ENCODE data around the gene DNM3. TPM values are rescaled to one million over a fixed set of nuclear protein-coding genes. Genes with fewer than 3 reads are reported as not detected.

The DNM3 gene
- total and polyA plus RNA-seq, 2 donors (not counting 1 experiment from before 2014, with no cell fraction given): 1.0 to 1.3 TPM

DNA sequence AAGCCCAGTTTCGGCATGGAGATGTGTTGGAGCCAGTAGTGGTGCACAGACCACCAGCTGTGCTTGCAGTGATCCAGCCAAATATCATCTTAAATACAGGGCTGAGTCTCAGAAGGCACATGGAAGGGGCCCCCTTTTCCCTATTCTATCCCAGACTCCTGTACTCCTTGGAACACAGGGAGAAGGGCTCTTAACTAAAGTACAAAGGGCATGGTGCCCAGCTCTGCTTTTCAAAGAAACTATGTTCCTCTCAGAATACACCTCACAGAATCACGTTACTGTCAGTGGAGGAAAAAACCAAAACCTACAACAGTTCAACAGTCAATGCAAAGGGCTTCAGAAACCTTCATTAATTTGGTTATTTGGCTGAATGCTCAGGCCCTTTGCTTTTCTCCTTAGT is 398.6 kb downstream of the DNM3 start:
- intact Hi-C loops (cut with micrococcal nuclease): no loop called here
- TF ChIP-seq, protein P1, sequence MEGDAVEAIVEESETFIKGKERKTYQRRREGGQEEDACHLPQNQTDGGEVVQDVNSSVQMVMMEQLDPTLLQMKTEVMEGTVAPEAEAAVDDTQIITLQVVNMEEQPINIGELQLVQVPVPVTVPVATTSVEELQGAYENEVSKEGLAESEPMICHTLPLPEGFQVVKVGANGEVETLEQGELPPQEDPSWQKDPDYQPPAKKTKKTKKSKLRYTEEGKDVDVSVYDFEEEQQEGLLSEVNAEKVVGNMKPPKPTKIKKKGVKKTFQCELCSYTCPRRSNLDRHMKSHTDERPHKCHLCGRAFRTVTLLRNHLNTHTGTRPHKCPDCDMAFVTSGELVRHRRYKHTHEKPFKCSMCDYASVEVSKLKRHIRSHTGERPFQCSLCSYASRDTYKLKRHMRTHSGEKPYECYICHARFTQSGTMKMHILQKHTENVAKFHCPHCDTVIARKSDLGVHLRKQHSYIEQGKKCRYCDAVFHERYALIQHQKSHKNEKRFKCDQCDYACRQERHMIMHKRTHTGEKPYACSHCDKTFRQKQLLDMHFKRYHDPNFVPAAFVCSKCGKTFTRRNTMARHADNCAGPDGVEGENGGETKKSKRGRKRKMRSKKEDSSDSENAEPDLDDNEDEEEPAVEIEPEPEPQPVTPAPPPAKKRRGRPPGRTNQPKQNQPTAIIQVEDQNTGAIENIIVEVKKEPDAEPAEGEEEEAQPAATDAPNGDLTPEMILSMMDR (IDR thresholded peaks at IDR 0.05): no peak
- no peak for TF ChIP-seq EZH2 (IDR thresholded peaks at IDR 0.05; ENCODE audit: borderline replicate concordance, insufficient read depth, low read depth, low read length, poor library complexity, severe bottlenecking)
- CTCF ChIA-PET: no interaction called here
- H3K4me1 ChIP-seq (ENCODE audit: control insufficient read depth in 2 of 2, insufficient read depth in 2 of 2, low read length in 2 of 2): no peaks in the 10 kb centered on the region
- H3K4me3 ChIP-seq (ENCODE audit: control extremely low read depth in 1 of 5, extremely low read depth in 1 of 5, insufficient read depth in 1 of 5, low read depth in 2 of 5, low read length in 4 of 5): no peak overlapping the region
- Mint-ChIP-seq H3K4me1 (no peaks in the 10 kb centered on the region), H3K4me3 (no peak overlapping the region), H3K27me3 (no peaks in the 10 kb centered on the region), H3K9me3 (ENCODE audit: insufficient read depth) (no peaks in the 10 kb centered on the region), H3K27ac (no peak overlapping the region)
- no peaks in the 10 kb centered on the region for H3K9me3 ChIP-seq (ENCODE audit: control extremely low read depth in 1 of 3, control insufficient read depth in 2 of 3, insufficient read depth in 1 of 3, low read length in 2 of 3)
- DNase-seq (no peak), ATAC-seq (ENCODE audit: low read depth) (no peak)
- no CpG with 5 or more reads among the region's 2 CpGs for WGBS (ENCODE audit: insufficient coverage)
- no peaks in the 10 kb centered on the region for H3K27me3 ChIP-seq (replicated peaks in 1 of 4; ENCODE audit: control extremely low read depth in 1 of 4, control insufficient read depth in 3 of 4, insufficient read depth in 4 of 4, low read length in 3 of 4)
- H4K20me1 ChIP-seq (ENCODE audit: control insufficient read depth, insufficient read depth, low read length, poor library complexity, severe bottlenecking): no peaks in the 10 kb centered on the region
- H3K27ac ChIP-seq (ENCODE audit: low read length in 2 of 2): no peak overlapping the region
- POLR2A ChIA-PET: no interaction called here
- H3K79me2 ChIP-seq (ENCODE audit: control insufficient read depth, insufficient read depth, low read length): no peaks in the 10 kb centered on the region
- H3K9ac ChIP-seq (ENCODE audit: low read length): no peak overlapping the region
- no peak overlapping the region for H3K4me2 ChIP-seq (replicated peaks; ENCODE audit: low read depth, low read length, poor library complexity, severe bottlenecking)
- no peaks in the 10 kb centered on the region for H3K36me3 ChIP-seq (replicated peaks in 1 of 2; ENCODE audit: control extremely low read depth in 1 of 2, control insufficient read depth in 1 of 2, extremely low read depth in 1 of 2, insufficient read depth in 2 of 2, low read length in 1 of 2)
- H2AFZ ChIP-seq (ENCODE audit: insufficient read depth, low read depth, low read length, poor library complexity, severe bottlenecking): no peak overlapping the region

DNA sequence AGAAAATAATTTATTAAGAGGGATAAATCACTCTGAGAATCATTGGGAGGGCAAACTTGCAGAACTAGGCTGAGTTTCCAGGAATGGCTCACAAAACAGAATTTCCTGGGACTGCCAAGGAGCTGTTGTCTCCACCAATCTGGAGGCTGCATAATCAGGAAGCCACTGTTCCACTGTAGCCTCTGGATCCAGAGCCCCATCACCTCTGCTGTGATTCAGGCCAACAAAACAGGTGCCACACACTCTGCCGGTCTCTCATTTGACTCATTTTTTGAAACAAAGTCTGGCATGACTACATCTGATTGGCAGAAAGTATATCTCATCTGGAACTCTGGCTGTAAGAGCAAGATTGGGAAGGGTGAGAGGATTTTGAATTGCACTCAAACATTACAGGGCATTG is 400.2 kb downstream of the DNM3 start:
- Mint-ChIP-seq H3K27ac (no peak overlapping the region), H3K9me3 (ENCODE audit: insufficient read depth) (no peaks in the 10 kb centered on the region), H3K4me3 (no peak overlapping the region), H3K27me3 (no peaks in the 10 kb centered on the region), H3K4me1 (no peaks in the 10 kb centered on the region)
- Histone ChIP-seq H3K36me3 (replicated peaks in 1 of 2; ENCODE audit: control extremely low read depth in 1 of 2, control insufficient read depth in 1 of 2, extremely low read depth in 1 of 2, insufficient read depth in 2 of 2, low read length in 1 of 2) (no peaks in the 10 kb centered on the region), H3K4me1 (ENCODE audit: control insufficient read depth in 2 of 2, insufficient read depth in 2 of 2, low read length in 2 of 2) (no peaks in the 10 kb centered on the region), H2AFZ (ENCODE audit: insufficient read depth, low read depth, low read length, poor library complexity, severe bottlenecking) (no peak overlapping the region), H3K9ac (ENCODE audit: low read length) (no peak overlapping the region), H3K79me2 (ENCODE audit: control insufficient read depth, insufficient read depth, low read length) (no peaks in the 10 kb centered on the region), H3K27ac (ENCODE audit: low read length in 2 of 2) (no peak overlapping the region), H3K4me2 (replicated peaks; ENCODE audit: low read depth, low read length, poor library complexity, severe bottlenecking) (no peak overlapping the region), H3K4me3 (ENCODE audit: control extremely low read depth in 1 of 5, extremely low read depth in 1 of 5, insufficient read depth in 1 of 5, low read depth in 2 of 5, low read length in 4 of 5) (no peak overlapping the region), H4K20me1 (ENCODE audit: control insufficient read depth, insufficient read depth, low read length, poor library complexity, severe bottlenecking) (no peaks in the 10 kb centered on the region), H3K27me3 (replicated peaks in 1 of 4; ENCODE audit: control extremely low read depth in 1 of 4, control insufficient read depth in 3 of 4, insufficient read depth in 4 of 4, low read length in 3 of 4) (no peaks in the 10 kb centered on the region), H3K9me3 (ENCODE audit: control extremely low read depth in 1 of 3, control insufficient read depth in 2 of 3, insufficient read depth in 1 of 3, low read length in 2 of 3) (no peaks in the 10 kb centered on the region)
- DNase-seq (no peak), ATAC-seq (ENCODE audit: low read depth) (no peak)
- TF ChIP-seq, protein P1 (IDR thresholded peaks at IDR 0.05): no peak
- TF ChIP-seq EZH2 (IDR thresholded peaks at IDR 0.05; ENCODE audit: borderline replicate concordance, insufficient read depth, low read depth, low read length, poor library complexity, severe bottlenecking): no peak
- 100% methylated on average over 1 of the region's 1 CpG for WGBS (ENCODE audit: insufficient coverage)
- intact Hi-C loops (cut with micrococcal nuclease): no loop called here
- POLR2A ChIA-PET: no interaction called here
- CTCF ChIA-PET: no interaction called here
